Vagina (tissue), 2 donors: ENCODE results near the gene MAST4. TPM values are rescaled to one million over a fixed set of nuclear protein-coding genes. Genes with fewer than 3 reads are reported as not detected.

ENCODE experiments used
- DNase-seq, 2 donors: peaks; one replicate each; pipeline ENCODE4 v3.0.0-alpha.2; 2017; ENCODE audit errors: extremely low spot score in 2 of 2
- H3K27ac ChIP-seq: fragments of 200-600 bp; sonication (generic); one replicate; pipeline ENCODE4 v1.5.1; 2019
- H3K27me3 ChIP-seq: fragments of 200-600 bp; sonication (generic); one replicate; pipeline ENCODE4 v1.5.1; 2019
- H3K36me3 ChIP-seq, 2 donors: fragments of 200-600 bp; sonication (generic); one replicate each; pipeline ENCODE4 v1.5.1; 2017 to 2019
- H3K4me1 ChIP-seq: fragments of 200-600 bp; sonication (generic); one replicate; pipeline ENCODE4 v1.5.1; 2019
- H3K4me3 ChIP-seq, 2 donors: fragments of 200-600 bp; sonication (generic); 1 replicate in 1 of 2; 2 replicates in 1 of 2; pipeline ENCODE4 v1.5.1; 2016 to 2019
- H3K9me3 ChIP-seq: fragments of 200-600 bp; sonication (generic); one replicate; pipeline ENCODE4 v1.5.1; 2019
- CTCF ChIP-seq, 3 experiments: fragments of 450-650 bp in 2 of 3; fragments of 200-600 bp in 1 of 3; sonication (generic) in 1 of 3; IDR thresholded peaks; one replicate each; pipeline ENCODE4 v1.5.1; 2017 to 2019; ENCODE audit warnings: antibody characterized with exemption in 3 of 3, mild to moderate bottlenecking in 2 of 3, moderate library complexity in 2 of 3
- POLR2A ChIP-seq, 2 donors: fragments of 450-650 bp; IDR thresholded peaks; one replicate each; pipeline ENCODE4 v1.6.1; 2017; ENCODE audit warnings: antibody characterized with exemption in 2 of 2, mild to moderate bottlenecking in 2 of 2, moderate library complexity in 2 of 2
- POLR2AphosphoS5 ChIP-seq, 2 donors: sonication (generic); formaldehyde crosslinking; IDR thresholded peaks; one replicate each; pipeline ENCODE4 v1.9.0; 2017; ENCODE audit warnings: antibody characterized with exemption in 2 of 2, mild to moderate bottlenecking in 2 of 2, low read depth in 1 of 2; ENCODE audit not compliant: insufficient read depth in 1 of 2
- intact Hi-C: fragments of 100-400 bp; cut with DNase I; formaldehyde crosslinking; loops from one replicate; pipeline ENCODE4 v1.15.1; 2023
- total RNA-seq: library from RNA; depleted of rRNA; stranded (reverse); fragments of >200 nt; gene quantifications from one replicate; pipeline ENCODE4 v1.2.3, GENCODE V29; 2016

Gene MAST4
- total RNA-seq, 1 donor from 2014 or later = 85.9 TPM

- DNase-seq = no peak
- no peaks in the 10 kb centered on the region for H3K27me3 ChIP-seq
- H3K4me3 ChIP-seq = no peak overlapping the region
- H3K27ac ChIP-seq = no peak overlapping the region
- no peaks in the 10 kb centered on the region for H3K4me1 ChIP-seq
- TF ChIP-seq POLR2A (IDR thresholded peaks at IDR 0.05) (no peak), CTCF (IDR thresholded peaks at IDR 0.05) (no peak), POLR2AphosphoS5 (IDR thresholded peaks at IDR 0.05; ENCODE audit: insufficient read depth in 1 of 2, low read depth in 1 of 2) (no peak)
- no peaks in the 10 kb centered on the region for H3K9me3 ChIP-seq
- peaks cover 0 to 79% of the 10 kb centered on the region in 2 donors for H3K36me3 ChIP-seq
- intact Hi-C loops = loop anchor here (10.0 kb wide), 1 partner anchor 328 kb away; no protein-coding TSS in a partner anchor
These were observed 546.6 kb downstream of the MAST4 start for GRCh38 chr5:67142816-67143215.

- TF ChIP-seq POLR2A (IDR thresholded peaks at IDR 0.05) (no peak), CTCF (IDR thresholded peaks at IDR 0.05) (no peak), POLR2AphosphoS5 (IDR thresholded peaks at IDR 0.05; ENCODE audit: insufficient read depth in 1 of 2, low read depth in 1 of 2) (no peak)
- intact Hi-C loops = loop anchor here (10.0 kb wide), 1 partner anchor 329 kb away; no protein-coding TSS in a partner anchor
- H3K36me3 ChIP-seq = peaks cover 0 to 73% of the 10 kb centered on the region in 2 donors
- no peaks in the 10 kb centered on the region for H3K9me3 ChIP-seq
- H3K4me1 ChIP-seq = no peaks in the 10 kb centered on the region
- H3K27me3 ChIP-seq = no peaks in the 10 kb centered on the region
- no peak overlapping the region for H3K27ac ChIP-seq
- H3K4me3 ChIP-seq = no peak overlapping the region
- no peak for DNase-seq
These were observed 547.4 kb downstream of the MAST4 start for GRCh38 chr5:67143549-67143948.

GRCh38 chr5:67144183-67144639, 548.0 kb downstream of the MAST4 start:
- H3K4me1 ChIP-seq = no peaks in the 10 kb centered on the region
- no peaks in the 10 kb centered on the region for H3K27me3 ChIP-seq
- peaks cover 0 to 67% of the 10 kb centered on the region in 2 donors for H3K36me3 ChIP-seq
- H3K4me3 ChIP-seq = no peak overlapping the region
- no peak overlapping the region for H3K27ac ChIP-seq
- intact Hi-C loops = loop anchor here (10.0 kb wide), 1 partner anchor 329 kb away; no protein-coding TSS in a partner anchor
- no peak for TF ChIP-seq POLR2AphosphoS5 (IDR thresholded peaks at IDR 0.05; ENCODE audit: insufficient read depth in 1 of 2, low read depth in 1 of 2)
- TF ChIP-seq CTCF (IDR thresholded peaks at IDR 0.05) = no peak
- TF ChIP-seq POLR2A (IDR thresholded peaks at IDR 0.05) = no peak
- H3K9me3 ChIP-seq = no peaks in the 10 kb centered on the region
- no peak for DNase-seq

GRCh38 chr5:67146574-67146973, 550.4 kb downstream of the MAST4 start:
- no peaks in the 10 kb centered on the region for H3K9me3 ChIP-seq
- intact Hi-C loops = loop anchor here (10.0 kb wide), 1 partner anchor 332 kb away; no protein-coding TSS in a partner anchor
- H3K4me1 ChIP-seq = no peaks in the 10 kb centered on the region
- peaks cover 0 to 52% of the 10 kb centered on the region in 2 donors for H3K36me3 ChIP-seq
- no peak for TF ChIP-seq POLR2AphosphoS5 (IDR thresholded peaks at IDR 0.05; ENCODE audit: insufficient read depth in 1 of 2, low read depth in 1 of 2)
- TF ChIP-seq CTCF (IDR thresholded peaks at IDR 0.05) = no peak
- TF ChIP-seq POLR2A (IDR thresholded peaks at IDR 0.05) = no peak
- H3K4me3 ChIP-seq = no peak overlapping the region
- H3K27ac ChIP-seq = no peak overlapping the region
- no peak for DNase-seq
- no peaks in the 10 kb centered on the region for H3K27me3 ChIP-seq

GRCh38 chr5:67146981-67147380, 550.8 kb downstream of the MAST4 start:
- intact Hi-C loops = loop anchor here (10.0 kb wide), 1 partner anchor 332 kb away; no protein-coding TSS in a partner anchor
- H3K27ac ChIP-seq = no peak overlapping the region
- no peak for DNase-seq
- peaks cover 0 to 49% of the 10 kb centered on the region in 2 donors for H3K36me3 ChIP-seq
- no peaks in the 10 kb centered on the region for H3K9me3 ChIP-seq
- H3K27me3 ChIP-seq = no peaks in the 10 kb centered on the region
- H3K4me1 ChIP-seq = no peaks in the 10 kb centered on the region
- no peak overlapping the region for H3K4me3 ChIP-seq
- no peak for TF ChIP-seq POLR2AphosphoS5 (IDR thresholded peaks at IDR 0.05; ENCODE audit: insufficient read depth in 1 of 2, low read depth in 1 of 2)
- TF ChIP-seq CTCF (IDR thresholded peaks at IDR 0.05) = no peak
- TF ChIP-seq POLR2A (IDR thresholded peaks at IDR 0.05) = no peak
